Suprapubic skin (tissue), 4 donors: Measurements from ENCODE around the gene HECA. TPM values are rescaled to one million over a fixed set of nuclear protein-coding genes. Genes with fewer than 3 reads are reported as not detected.

Experiments used
- DNase-seq, 2 donors: peaks; one replicate each; pipeline ENCODE4 v3.0.0-alpha.2; 2019; ENCODE audit warnings: low spot score in 2 of 2
- H3K27ac ChIP-seq: fragments of 200-600 bp; sonication (generic); one replicate; pipeline ENCODE4 v1.5.1; 2019
- H3K27me3 ChIP-seq: fragments of 200-600 bp; sonication (generic); one replicate; pipeline ENCODE4 v1.5.1; 2019
- H3K36me3 ChIP-seq: fragments of 200-600 bp; sonication (generic); one replicate; pipeline ENCODE4 v1.5.1; 2019
- H3K4me1 ChIP-seq: fragments of 200-600 bp; sonication (generic); one replicate; pipeline ENCODE4 v1.5.1; 2019
- H3K4me3 ChIP-seq: fragments of 200-600 bp; sonication (generic); one replicate; pipeline ENCODE4 v1.5.1; 2019; ENCODE audit warnings: mild to moderate bottlenecking
- H3K9me3 ChIP-seq: fragments of 200-600 bp; sonication (generic); one replicate; pipeline ENCODE4 v1.5.1; 2019
- CTCF ChIP-seq, 2 donors: fragments of 200-600 bp in 1 of 2; fragments of 450-650 bp in 1 of 2; sonication (generic) in 1 of 2; IDR thresholded peaks; one replicate each; pipeline ENCODE4 v1.5.1; 2016 to 2019; ENCODE audit warnings: antibody characterized with exemption in 2 of 2, mild to moderate bottlenecking in 1 of 2, moderate library complexity in 1 of 2
- EP300 ChIP-seq: sonication (generic); formaldehyde crosslinking; IDR thresholded peaks from one replicate; pipeline ENCODE4 v1.6.1; 2017; ENCODE audit warnings: antibody characterized with exemption
- POLR2A ChIP-seq, 2 donors: fragments of 450-650 bp; IDR thresholded peaks; one replicate each; pipeline ENCODE4 v1.6.1; 2017; ENCODE audit warnings: antibody characterized with exemption in 2 of 2, mild to moderate bottlenecking in 2 of 2, moderate library complexity in 2 of 2
- POLR2AphosphoS5 ChIP-seq, 3 donors: sonication (generic); formaldehyde crosslinking; IDR thresholded peaks; one replicate each; pipeline ENCODE4 v1.6.1; 2017; ENCODE audit warnings: antibody characterized with exemption in 3 of 3
- WGBS: methylation state at CpG from one replicate; pipeline ENCODE4 v1.1.5; 2018; 5-methylcytosine and 5-hydroxymethylcytosine counted together
- total RNA-seq, 4 donors: library from RNA; depleted of rRNA; stranded (reverse); fragments of >200 nt; gene quantifications; one replicate each; pipeline ENCODE4 v1.1.0, GENCODE V29; 2016

The HECA gene
- total RNA-seq, 4 donors from 2014 or later = 56.7 to 101 (median 67.2) TPM

- peaks cover 8% of the 10 kb centered on the region for H3K4me1 ChIP-seq
- H3K36me3 ChIP-seq = no peaks in the 10 kb centered on the region
- no peak for TF ChIP-seq POLR2AphosphoS5 (IDR thresholded peaks at IDR 0.05)
- TF ChIP-seq EP300 = no peak
- no peaks in the 10 kb centered on the region for H3K27me3 ChIP-seq
- H3K27ac ChIP-seq = no peak overlapping the region
- 83% methylated on average over 5 of the region's 5 CpGs for WGBS
- no peak for DNase-seq
- H3K4me3 ChIP-seq = no peak overlapping the region
- H3K9me3 ChIP-seq = no peaks in the 10 kb centered on the region
Observed at GRCh38 chr6:139109558-139109957, 25.3 kb upstream of the HECA start.

- no peak overlapping the region for H3K4me3 ChIP-seq
- WGBS = 52% methylated on average over 3 of the region's 3 CpGs
- peaks cover 8% of the 10 kb centered on the region for H3K4me1 ChIP-seq
- no peaks in the 10 kb centered on the region for H3K9me3 ChIP-seq
- no peak for DNase-seq
- H3K27ac ChIP-seq = no peak overlapping the region
- H3K27me3 ChIP-seq = no peaks in the 10 kb centered on the region
- TF ChIP-seq POLR2AphosphoS5 (IDR thresholded peaks at IDR 0.05) (no peak), POLR2A (IDR thresholded peaks at IDR 0.05) (no peak), CTCF (IDR thresholded peaks at IDR 0.05) (no peak), EP300 (no peak)
- no peaks in the 10 kb centered on the region for H3K36me3 ChIP-seq
Observed at GRCh38 chr6:139112146-139112545, 22.7 kb upstream of the HECA start.

- DNase-seq = no peak
- H3K4me3 ChIP-seq = no peak overlapping the region
- no peaks in the 10 kb centered on the region for H3K9me3 ChIP-seq
- H3K27ac ChIP-seq = no peak overlapping the region
- no peaks in the 10 kb centered on the region for H3K27me3 ChIP-seq
- no peak for TF ChIP-seq EP300
- no peak for TF ChIP-seq POLR2AphosphoS5 (IDR thresholded peaks at IDR 0.05)
- no peak for TF ChIP-seq POLR2A (IDR thresholded peaks at IDR 0.05)
- no peak for TF ChIP-seq CTCF (IDR thresholded peaks at IDR 0.05)
- 50% methylated on average over 7 of the region's 7 CpGs for WGBS
- no peaks in the 10 kb centered on the region for H3K36me3 ChIP-seq
- H3K4me1 ChIP-seq = peaks cover 8% of the 10 kb centered on the region
Observed at GRCh38 chr6:139112561-139112960, 22.3 kb upstream of the HECA start.

- Histone ChIP-seq H3K4me3 (no peak overlapping the region), H3K36me3 (no peaks in the 10 kb centered on the region), H3K27me3 (no peaks in the 10 kb centered on the region), H3K9me3 (peaks cover 5% of the 10 kb centered on the region), H3K4me1 (peaks cover 8% of the 10 kb centered on the region), H3K27ac (no peak overlapping the region)
- DNase-seq = no peak
- 82% methylated on average over 3 of the region's 3 CpGs for WGBS
- TF ChIP-seq EP300 (no peak), CTCF (IDR thresholded peaks at IDR 0.05) (no peak), POLR2AphosphoS5 (IDR thresholded peaks at IDR 0.05) (no peak), POLR2A (IDR thresholded peaks at IDR 0.05) (no peak)
Observed at GRCh38 chr6:139114746-139115145, 20.1 kb upstream of the HECA start.

GRCh38 chr6:139115989-139116758 is 18.7 kb upstream of the HECA start:
- Histone ChIP-seq H3K9me3 (peaks cover 5% of the 10 kb centered on the region), H3K27me3 (no peaks in the 10 kb centered on the region), H3K36me3 (no peaks in the 10 kb centered on the region), H3K4me1 (peaks cover 8% of the 10 kb centered on the region), H3K4me3 (no peak overlapping the region), H3K27ac (no peak overlapping the region)
- TF ChIP-seq POLR2AphosphoS5 (IDR thresholded peaks at IDR 0.05) (no peak), CTCF (IDR thresholded peaks at IDR 0.05) (no peak), POLR2A (IDR thresholded peaks at IDR 0.05) (no peak), EP300 (no peak)
- DNase-seq = no peak
- 75% methylated on average over 4 of the region's 4 CpGs for whole genome bisulfite sequencing
